LNCAP (cell line): ENCODE measurements around the gene SUSD6.

Experiments
- TF ChIP-seq, protein P1 (sequence below): fragments of 450-650 bp; IDR thresholded peaks from 2 replicates; pipeline ENCODE4 v1.5.1; 2017; ENCODE audit warnings: mild to moderate bottlenecking

The SUSD6 gene

DNA sequence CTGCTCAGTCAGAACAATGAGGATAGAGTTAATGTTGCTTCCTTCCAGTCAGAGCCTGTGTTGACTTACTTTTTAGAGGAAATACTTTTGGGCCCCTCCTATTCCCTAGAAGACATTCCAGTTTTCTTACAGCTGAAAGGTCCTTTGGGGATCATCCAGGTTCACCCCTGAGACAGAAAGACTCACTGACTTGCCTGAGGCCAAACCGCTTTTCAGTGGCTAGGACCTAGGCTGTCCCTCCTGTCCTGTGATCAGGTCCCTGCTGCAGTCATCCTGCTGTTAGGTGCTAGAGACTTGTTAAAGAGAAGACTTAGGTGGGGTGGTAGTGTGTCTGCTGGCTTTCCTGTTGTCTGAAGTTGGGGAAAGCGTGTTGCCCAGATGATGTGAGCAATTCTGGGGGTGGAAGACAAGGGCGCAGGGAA, 39.6 kb downstream of the SUSD6 start:
- TF ChIP-seq, protein P1, sequence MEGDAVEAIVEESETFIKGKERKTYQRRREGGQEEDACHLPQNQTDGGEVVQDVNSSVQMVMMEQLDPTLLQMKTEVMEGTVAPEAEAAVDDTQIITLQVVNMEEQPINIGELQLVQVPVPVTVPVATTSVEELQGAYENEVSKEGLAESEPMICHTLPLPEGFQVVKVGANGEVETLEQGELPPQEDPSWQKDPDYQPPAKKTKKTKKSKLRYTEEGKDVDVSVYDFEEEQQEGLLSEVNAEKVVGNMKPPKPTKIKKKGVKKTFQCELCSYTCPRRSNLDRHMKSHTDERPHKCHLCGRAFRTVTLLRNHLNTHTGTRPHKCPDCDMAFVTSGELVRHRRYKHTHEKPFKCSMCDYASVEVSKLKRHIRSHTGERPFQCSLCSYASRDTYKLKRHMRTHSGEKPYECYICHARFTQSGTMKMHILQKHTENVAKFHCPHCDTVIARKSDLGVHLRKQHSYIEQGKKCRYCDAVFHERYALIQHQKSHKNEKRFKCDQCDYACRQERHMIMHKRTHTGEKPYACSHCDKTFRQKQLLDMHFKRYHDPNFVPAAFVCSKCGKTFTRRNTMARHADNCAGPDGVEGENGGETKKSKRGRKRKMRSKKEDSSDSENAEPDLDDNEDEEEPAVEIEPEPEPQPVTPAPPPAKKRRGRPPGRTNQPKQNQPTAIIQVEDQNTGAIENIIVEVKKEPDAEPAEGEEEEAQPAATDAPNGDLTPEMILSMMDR = no peak

DNA sequence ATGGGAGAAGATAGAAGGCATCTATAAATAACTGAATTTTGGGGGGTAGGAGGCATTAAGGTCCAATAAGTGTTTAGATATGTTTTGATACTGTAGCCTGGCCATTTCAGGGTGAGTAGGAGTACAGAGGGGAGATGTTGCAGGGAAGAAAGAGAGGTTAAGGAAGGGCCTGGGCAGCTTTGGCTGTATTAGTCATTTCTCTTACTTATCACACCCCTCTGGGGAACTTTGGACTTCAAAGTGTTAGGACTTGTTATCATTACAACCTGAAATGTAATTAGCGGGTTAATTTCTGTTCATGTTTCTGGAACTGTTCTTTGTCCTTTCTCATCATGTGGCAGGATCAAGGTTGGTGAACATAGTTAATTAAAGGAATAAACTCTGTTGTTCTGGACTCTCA, 40.3 kb downstream of the SUSD6 start:
- TF ChIP-seq, protein P1 = no peak

DNA sequence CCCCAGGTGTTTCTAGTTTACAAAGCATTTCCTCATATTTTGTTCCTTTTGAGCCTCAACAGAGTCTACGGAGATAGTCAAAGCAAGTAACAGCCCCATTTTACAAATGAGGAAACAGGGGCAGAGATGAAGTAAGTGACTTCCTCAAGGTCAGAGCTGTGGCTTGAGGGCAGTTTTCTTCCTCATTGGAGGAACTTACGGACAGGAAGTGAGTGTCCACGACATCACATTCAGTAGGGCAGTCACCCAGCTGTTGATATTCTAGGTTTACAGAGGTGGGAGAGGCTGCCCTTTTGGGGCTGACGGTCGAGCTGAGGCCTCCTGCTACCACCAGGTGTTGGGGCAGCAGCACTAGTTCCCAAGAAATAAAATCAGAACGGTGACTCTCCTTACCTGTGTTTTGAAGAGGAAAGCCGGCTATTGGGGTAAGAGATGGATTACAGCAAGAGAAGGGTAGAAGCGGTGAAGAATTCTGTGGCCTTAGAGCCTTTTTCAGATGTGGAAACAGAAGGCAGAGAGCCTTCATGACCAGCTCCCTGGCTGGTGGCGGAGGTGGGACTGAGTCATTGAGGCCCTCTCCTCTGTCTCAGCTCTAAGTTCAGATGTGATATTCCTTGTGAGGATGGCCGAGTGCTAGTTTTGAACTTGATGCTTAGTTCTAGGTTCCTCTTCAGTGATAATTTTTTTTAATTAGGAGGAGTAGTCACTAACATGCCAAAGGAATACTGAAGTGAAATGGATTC, 41.7 kb downstream of the SUSD6 start:
- TF ChIP-seq, protein P1 = no peak

DNA sequence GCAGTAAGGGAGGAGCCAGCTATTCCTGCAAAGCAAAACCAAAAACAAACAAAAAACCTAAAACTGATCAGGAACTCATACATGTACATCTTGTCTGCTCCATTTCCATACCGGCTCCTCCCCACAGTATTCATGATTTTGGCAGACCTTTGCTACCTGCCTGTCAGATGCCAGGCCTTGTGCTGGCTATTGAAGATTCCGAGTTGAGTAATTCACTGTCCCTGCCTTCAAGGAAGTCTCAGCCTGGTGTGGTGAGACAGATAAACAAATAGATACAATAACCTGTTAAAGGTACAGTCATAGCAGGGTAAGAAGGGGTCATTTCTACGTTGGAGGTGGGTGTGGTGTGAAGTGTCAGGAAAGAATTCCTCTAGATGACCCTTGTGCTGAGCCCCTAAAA, 42.7 kb downstream of the SUSD6 start:
- TF ChIP-seq, protein P1 = no peak

DNA sequence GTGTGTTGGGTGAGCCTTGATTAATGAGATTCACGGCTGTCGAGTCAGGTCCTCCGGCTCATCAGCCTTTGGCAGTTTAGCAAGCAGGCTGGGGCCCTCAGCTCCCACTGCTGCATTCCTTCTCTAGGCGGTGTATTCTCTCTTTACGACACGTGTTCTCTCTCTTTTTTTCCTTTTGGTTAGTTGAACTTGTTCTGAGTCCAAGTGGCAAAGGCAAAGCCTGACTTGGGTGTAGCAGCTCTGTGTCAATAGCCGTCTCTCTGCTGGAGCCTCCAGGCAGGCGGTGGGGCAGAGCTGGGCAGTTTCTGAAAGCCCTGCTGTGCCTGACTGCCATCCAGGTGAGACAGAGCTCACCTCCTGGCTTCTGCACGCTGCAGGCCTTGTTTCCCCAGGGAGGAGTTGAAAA, 46.6 kb downstream of the SUSD6 start:
- TF ChIP-seq, protein P1 = no peak

DNA sequence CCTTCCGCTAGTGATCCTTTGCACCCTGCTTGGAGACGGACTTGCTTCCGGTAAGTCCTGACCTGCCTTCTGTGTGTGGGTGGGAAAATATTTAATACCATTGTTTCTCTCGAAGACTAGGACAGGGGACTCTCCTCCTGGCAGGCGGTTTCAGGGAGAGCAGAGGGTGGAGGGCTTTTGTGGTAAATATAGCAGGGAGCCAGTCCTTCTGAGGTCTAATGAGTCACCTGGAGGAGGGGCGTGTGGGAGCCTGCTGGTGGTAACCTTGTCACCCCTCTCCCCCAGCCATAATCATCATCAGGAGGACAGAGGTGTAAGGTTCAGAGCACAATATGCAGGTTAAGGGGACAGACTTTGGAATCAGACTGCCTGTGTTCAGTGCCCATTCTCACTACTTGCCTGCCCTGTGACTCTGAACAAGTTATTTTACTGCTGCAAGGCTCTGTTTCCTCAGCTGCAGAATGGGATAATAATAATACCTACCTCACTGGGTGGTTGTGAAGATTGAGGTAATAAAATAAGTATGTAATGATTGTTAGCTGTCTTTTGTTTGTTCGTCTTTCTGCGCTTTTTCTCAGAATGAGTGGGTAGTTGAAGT, 47.4 kb downstream of the SUSD6 start:
- TF ChIP-seq, protein P1 = no peak

DNA sequence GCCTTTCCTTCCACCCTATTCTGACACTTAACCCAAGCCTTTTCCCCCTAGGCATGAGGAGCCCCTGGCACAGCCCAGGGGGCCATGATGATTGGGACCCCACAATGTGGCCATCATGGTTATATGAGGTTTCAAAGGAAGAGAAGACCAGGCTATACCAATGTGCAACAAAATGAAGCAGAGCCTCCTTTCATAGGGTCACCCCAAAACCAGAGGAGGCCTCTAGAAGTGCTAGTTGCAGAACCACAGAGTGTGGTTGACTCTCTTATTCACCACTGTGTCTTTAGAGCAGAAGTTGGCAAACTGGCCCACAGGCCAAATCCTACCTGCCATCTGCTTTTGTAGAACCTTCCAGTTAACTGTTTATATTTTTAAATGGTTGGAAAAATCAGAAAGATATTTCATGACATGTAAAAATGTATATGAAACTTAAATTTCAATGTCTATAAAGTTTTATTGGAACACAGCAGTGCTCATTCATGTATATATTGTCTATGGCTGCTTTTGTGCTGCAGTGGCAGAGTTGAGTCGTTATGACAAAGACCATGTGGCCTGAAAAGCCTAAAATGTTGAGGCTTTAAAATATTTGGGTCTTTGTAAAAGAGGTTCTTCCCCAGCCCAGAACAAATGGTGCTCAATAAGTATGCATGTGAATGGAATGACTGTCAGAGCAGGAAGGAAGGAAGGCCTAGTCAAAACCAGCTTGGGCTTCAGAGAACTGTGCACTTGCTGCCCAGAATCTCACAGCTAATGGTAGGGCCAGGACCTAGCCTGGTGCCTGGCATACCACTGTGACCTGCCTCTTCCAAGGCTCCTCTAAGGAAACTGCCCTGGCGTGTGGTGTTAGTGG, 49.2 kb downstream of the SUSD6 start:
- TF ChIP-seq, protein P1 = no peak
